GM19328 (cell line): Measurements from ENCODE around the gene ADAMTS17.

ENCODE experiments used
- ATAC-seq: cut with Tn5 transposase; IDR thresholded peaks from one replicate; pipeline ENCODE4 v1.9.1; 2021; ENCODE audit warnings: mild to moderate bottlenecking, moderate library complexity; ENCODE audit not compliant: unreplicated experiment

Gene ADAMTS17

DNA sequence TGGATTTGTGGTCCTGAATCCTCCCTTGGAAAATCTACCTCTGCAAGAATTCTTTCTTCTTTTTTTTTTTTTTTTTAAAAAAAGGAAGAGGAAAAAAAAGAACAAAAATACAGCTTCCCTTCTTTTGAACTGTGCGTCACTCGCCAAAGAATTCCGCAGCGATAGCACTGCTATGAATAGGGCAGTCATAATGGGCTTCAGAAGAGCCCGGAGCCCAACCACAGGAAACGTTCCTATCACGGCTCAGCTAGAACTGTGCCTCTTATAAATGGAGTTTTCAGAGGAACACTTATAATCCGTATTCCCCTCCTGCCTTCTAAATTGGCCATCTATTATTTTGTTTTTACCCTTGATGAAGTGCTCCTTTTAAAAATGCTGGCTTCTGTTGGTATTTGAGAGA lies 227.7 kb downstream of the ADAMTS17 start:
- no peak for ATAC-seq

DNA sequence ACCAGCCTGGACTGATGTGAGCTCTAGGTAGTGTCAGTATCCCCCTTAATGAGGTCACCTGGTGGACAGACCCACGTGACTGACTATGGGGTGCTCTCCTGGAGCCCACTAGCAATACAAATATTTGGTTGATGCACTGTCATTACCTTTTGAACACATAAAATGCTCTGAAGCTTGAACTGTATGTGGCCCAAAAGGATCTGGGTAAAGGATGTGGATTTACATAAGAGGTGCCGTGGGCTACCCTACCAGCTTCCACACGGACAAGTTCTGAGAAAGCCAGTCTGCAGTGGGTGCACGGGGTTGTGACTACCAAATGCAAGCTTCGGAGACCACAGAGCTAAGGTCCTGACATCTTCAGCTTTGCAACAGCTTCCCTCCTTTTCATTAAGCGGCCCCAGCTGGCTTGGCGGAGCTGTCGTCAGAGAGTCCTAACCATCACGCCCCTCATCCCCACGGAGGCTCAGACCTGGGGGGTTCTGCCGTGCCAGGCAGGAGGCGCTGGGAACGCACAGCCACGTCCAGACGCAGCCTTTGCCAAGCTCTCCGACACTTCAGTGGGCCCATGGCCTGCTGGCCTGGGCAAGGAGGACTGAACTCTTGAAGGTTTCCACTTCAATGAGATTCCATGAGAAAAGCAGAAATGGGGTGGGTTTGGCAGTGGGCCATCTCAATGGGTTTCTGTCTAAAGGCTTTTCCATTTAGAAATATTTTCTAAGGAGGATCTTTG lies 228.3 kb downstream of the ADAMTS17 start:
- ATAC-seq: no peak

DNA sequence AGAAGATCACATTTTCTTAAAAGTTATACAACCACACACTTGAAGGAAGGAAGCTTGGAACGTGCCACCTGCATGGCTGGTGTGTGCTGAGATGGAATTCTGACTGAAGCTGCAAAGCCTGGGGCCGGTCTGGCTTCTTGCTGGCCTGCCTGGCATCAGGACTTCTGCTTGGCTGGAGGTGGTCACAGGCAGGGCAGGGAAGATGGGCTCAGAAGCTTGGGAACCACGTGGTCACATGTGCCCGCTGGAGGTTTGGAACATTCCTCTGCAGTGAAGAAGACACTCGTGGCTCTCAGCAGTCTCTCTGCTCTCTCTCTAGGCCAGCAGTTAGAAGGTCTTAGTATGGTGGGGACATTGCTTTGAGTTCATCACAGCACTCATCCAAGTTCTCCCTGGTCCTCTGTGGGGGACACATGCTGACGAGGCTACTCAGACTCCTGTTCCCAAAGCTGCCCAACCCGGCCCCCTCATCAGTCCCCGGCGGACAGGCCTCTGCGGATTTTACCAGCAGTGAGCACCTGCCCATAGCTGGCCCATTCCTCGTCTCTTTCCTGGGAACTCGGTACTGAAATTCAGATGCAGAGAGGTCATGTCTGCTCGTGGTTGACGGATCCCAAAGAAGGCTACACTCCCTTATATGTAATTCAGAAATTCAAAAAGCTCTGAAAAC lies 229.0 kb downstream of the ADAMTS17 start:
- ATAC-seq: no peak

DNA sequence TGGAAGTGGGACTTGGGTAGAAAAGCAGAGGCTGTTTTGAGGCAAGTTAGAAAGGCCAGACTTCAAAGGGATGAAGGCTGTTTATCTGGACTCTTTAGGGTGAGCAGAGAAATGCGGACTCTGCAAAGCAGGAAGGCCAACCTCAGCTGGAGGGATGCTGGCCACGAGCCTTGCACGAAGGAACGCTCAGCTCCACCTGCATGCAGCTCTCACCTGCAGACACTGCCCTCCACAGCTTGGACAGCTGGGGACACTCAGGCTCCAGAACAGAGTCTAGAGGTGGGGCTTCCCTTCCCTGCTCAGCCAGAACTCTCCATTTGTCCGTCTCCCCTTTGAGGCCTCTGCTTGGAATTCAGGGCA lies 229.7 kb downstream of the ADAMTS17 start:
- no peak for ATAC-seq

- no peak for ATAC-seq
Measured at GRCh38 chr15:100111125-100112060, 230.4 kb downstream of the ADAMTS17 start.

DNA sequence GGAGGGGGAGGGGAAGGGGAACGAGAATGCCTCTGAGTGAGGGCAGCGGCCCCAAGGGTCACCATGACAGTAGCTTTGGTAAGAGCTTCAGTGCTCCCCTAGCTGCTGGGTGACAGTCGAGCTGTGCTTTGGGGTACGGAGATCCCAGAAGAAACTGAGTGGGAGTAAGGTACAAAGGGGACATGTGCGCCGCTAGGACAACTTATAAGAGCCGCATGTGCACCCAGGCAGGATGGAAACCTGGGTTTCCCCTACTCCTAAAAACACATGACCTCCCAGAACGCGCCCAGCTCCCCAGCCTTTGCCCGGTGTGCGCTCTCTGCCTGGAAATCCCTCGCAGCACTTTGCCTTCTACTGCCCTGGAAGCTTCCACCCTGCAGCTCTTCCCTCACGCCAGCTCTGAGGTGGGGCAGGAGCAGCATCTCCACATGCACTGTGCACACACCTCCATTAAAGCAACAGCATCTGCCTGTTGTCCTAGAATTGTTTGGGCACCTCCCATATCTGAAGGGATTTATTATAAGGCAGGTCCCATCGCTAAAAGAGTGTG lies 232.2 kb downstream of the ADAMTS17 start:
- ATAC-seq: no peak

DNA sequence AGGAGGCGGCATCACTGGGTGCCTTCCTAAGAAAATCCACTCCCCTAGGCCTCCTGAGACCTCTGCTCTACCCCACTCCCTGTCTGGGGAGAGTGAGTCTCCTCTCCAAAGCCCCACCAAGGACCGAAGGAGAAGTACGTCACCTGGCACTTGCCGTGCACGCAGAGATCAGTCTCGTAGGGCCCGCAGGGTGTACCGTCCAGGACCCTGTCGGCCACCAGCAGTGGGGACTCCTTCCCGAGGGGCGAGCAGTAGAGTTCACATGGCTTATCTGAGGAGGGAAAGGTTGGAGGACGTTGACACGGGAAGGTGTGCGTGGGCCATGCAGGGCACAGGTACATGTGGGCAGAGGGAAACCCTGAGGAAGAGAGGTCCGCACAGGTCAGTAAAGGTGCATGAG lies 232.9 kb downstream of the ADAMTS17 start:
- no peak for ATAC-seq

DNA sequence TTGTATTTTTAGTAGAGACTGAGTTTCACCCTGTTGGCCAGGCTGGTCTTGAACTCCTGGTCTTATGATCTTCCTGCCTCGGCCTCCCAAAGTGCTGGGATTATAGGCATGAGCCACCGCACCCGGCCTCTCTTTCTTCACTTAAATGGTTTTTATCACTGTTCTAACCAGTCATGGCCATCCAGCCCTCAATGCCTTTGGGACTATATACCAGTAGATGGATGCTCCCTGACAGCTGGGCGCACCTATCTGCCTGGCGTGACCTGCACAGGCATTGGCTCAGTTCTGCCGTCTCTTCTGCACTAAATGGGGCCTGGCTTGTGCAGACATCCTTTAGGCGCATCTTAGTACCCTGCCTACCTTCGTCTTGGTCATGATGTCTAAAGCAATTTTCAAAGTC lies 233.4 kb downstream of the ADAMTS17 start:
- ATAC-seq: no peak

DNA sequence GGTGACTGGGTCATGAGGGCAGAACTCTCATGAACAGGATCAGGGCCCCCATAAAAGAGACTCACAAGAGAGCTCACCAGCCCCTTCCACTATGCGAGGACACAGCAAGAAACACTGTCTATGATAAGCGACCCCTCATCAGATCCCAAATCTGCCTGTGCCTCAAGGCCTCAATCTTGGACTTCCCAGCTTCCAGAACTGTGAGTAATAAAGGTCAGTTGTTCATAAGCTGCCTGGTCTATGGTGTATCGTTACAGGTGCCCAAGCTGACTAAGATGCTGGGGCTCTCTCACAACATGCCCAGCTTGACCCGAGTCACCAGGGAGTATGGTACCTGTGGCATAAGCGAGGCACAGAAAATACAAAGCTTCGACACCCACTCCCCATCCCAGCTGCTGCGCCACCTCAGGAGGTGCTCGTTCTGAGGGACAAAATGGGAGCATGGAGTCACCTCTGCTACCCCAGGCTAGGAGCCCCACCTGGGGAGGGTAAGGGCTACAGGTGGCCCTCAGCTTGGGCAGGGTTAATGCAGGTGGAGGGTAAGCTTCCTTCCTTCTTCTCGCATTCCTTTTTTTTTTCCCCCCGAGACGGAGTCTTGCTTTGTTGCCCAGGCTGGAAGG lies 234.1 kb downstream of the ADAMTS17 start:
- ATAC-seq: no peak

DNA sequence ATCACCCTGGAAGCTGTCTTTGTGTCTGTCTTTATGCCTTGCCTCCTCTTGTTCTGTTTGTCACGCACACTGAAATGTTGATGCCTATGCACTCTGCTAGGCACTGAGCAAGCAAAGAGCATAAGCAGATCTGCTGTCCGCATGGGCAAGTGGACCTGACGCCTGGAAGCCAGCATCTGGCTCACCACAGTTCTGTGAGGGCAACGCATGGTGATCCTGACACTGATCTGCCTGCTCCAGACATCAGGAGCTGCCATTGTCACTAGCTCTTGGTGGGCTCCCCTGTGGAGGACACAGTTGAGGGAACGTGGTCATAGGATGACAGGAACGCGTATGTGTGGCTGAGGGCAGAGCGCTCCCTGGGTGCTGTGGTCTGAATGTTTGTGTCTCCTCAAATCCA lies 234.6 kb downstream of the ADAMTS17 start:
- no peak for ATAC-seq

- ATAC-seq: no peak
Measured at GRCh38 chr15:100106732-100107131, 235.0 kb downstream of the ADAMTS17 start.

DNA sequence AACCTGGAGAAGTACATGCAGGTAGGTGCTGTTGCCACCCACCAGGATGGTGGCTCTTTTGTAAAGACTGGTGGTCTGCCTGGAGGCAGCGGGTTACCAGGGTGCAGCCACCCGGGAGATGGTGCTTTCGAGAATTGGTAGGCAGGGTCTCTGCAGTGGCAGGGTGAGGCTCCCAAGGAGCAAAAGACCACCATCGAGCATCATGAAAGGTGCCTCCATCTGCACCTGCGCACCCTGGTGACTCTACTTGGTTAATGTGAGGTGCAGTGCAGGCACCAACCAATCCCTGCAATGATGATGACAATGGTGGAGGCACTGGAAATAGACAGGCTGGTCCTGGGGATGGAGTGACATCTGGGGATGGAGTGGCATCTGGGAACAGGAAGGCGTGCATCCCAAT lies 236.7 kb downstream of the ADAMTS17 start:
- no peak for ATAC-seq

- ATAC-seq: no peak
Measured at GRCh38 chr15:100104245-100104644, 237.5 kb downstream of the ADAMTS17 start.

DNA sequence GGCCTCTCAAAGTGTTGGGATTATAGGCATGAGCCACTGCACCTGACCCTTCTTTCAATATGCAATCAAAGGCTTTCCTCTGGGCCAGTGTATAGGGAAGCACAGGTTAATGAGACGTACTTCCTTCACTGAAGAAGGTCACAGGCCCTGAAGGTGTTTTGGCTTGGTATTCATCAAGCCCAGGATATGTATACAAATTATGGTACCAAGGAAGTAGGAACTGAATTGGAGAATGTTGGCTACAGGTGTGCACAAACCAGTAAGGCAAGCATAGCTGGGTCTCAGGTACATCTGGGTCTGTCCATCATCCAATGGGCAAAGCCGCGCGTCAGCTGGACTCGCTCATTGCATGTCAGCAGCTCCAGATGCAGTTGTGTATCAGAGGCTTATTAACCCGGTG lies 237.9 kb downstream of the ADAMTS17 start:
- ATAC-seq: no peak

- no peak for ATAC-seq
Measured at GRCh38 chr15:100101426-100102089, 240.2 kb downstream of the ADAMTS17 start.

DNA sequence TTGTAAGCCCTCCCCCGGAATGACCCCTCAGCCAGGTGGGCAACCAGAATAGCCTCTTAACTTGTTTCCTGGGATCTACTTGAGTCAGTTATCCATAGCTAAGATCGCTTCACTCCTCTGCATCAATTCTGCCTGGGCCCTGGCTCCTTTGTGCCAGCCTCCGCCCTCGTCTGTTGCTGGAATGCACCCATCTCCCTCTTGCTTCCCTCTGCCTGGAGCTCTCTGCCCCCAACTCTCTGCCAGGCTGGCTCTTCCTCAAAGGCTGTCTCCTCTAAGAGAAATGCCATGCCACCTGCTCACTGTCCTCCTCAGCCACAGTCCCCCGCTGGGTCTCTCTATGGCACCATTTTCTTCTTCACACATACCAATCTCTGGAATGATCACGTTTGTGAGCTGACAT lies 240.8 kb downstream of the ADAMTS17 start:
- no peak for ATAC-seq

- no peak for ATAC-seq
Measured at GRCh38 chr15:100099976-100100375, 241.8 kb downstream of the ADAMTS17 start.

- ATAC-seq: no peak
Measured at GRCh38 chr15:100098705-100099104, 243.1 kb downstream of the ADAMTS17 start.

DNA sequence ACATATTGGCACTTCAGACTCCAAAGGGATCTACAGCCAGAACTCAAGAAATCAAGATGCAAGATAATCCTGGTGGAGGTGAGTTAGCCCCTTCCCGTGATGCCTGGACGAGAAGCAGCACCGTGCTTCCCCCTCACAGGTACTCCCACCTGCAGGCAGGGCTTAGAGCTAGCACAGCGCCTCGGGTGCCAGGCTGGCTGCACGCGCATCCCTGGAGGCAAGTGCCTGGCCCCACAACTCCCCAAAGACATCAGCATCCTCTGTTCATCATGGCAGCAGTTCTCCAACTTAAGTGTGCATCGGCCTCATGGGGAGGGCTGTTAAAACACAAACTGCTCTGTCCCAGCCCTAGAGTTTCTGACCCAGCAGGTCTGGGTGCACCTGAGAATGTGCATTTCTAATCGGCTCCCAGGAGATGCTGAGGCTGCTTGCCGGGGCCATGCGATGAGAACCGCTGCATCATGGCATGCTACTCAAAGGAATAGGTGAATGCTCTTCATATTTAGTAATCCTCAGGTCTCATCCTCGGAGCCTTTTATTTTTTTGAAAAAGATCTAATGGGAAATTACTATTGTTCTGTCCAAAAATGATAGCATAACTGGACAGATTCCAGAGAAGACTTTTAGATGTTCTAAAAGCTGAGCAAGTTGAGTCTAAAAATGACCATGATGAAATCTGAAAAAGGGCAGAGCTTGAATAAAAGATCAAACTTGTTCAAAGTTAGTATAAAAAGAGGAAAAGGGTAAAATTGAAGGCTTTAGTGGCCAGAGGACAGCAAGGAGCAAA lies 244.2 kb downstream of the ADAMTS17 start:
- no peak for ATAC-seq

DNA sequence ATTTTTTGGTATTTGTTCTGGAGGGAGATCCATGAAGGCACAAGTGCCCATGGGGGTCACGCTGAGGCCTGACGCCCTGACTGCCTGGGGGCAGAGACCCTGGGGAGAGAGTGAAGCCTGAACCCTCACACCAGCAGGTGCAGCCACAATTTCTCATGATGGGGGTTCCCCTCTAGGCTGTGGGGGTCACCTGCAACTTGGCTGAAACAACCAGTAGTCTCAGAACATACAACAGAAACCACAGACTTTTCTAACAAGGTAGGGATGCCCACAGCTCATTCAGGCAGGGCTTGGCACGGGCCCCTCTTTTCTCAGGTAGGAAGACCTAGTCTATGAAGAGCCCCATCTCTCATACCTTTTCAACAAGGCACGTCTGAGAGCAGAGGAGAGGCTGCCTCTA lies 245.1 kb downstream of the ADAMTS17 start:
- no peak for ATAC-seq
